Left cardiac atrium (tissue), 4 donors: Measurements from ENCODE around the gene ZNF165. TPM values are rescaled to one million over a fixed set of nuclear protein-coding genes. Genes with fewer than 3 reads are reported as not detected.
"Not testable (repeated sequence)": the region's sequence is repeated elsewhere in the genome, so short reads cannot be mapped to it uniquely, and the experiment has no call there.

Experiments used
- ATAC-seq, 2 donors: fragments of 200-7000 bp; cut with Tn5 transposase; one replicate each; pipeline ENCODE4 v1.9.1; 2020; ENCODE audit warnings: mild to moderate bottlenecking in 2 of 2, moderate library complexity in 2 of 2
- DNase-seq: peaks from one replicate; pipeline ENCODE4 v3.0.0-alpha.2; 2020
- intact Hi-C, 2 donors: fragments of 100-400 bp; cut with DNase I; formaldehyde crosslinking; loops; one replicate each; pipeline versions ENCODE4 v1.14.1 to v1.15.1; 2022 to 2023
- long read RNA-seq: library from polyadenylated mRNA; unstranded; transcript quantifications from one replicate; pipeline ENCODE4 v2.0.0, GENCODE V29; 2021
- total RNA-seq, 2 donors: library from RNA; stranded (reverse); fragmentation: NEBNext Ultra II Directional; extraction: Animal tissue kit (Norgen Biotek cat#: 25700); gene quantifications; one replicate each; pipeline ENCODE4 v1.2.1, GENCODE V29; 2021
- donor health status: DM: no; HTN: yes; CAD: no.
- donor health status: DM: no; HTN: yes; CAD: no; lungs with severe emphysema.
- donor health status: DM: yes; HTN: yes; CAD: no.
- donor health status: Dilated cardiomyopathy.

Gene ZNF165
- under 1 TPM; 0.24 to 0.44 TPM for total RNA-seq
- long read RNA-seq, partial matches to known transcripts: 0 of 1 reads
- long read RNA-seq, other reads (novel, unspliced or antisense): 1 of 1 reads

- intact Hi-C loops, DNase-seq: not testable (repeated sequence)
- peak in 1 of 2 donors; percentile 42 for ATAC-seq
Observed at GRCh38 chr6:28080381-28080630, at the start of gene ZNF165. ZNF165 (plus strand) TSS chr6:28080568; CDS start chr6:28085481, 4,913 bp downstream.

- ATAC-seq: no peak
- intact Hi-C loops: no loop called here
- no peak for DNase-seq
Observed at GRCh38 chr6:28053584-28053983, 26.8 kb upstream of the ZNF165 start.

- ATAC-seq: no peak
- DNase-seq: no peak
- intact Hi-C loops: no loop called here
Observed at GRCh38 chr6:28060405-28060804, 20.0 kb upstream of the ZNF165 start.

GRCh38 chr6:28064272-28064671, 16.1 kb upstream of the ZNF165 start:
- ATAC-seq (no peak), DNase-seq (no peak)
- intact Hi-C loops: no loop called here

GRCh38 chr6:28068067-28068466, 12.3 kb upstream of the ZNF165 start:
- DNase-seq: no peak
- no peak for ATAC-seq
- intact Hi-C loops: no loop called here

GRCh38 chr6:28070968-28071367, 9.4 kb upstream of the ZNF165 start:
- intact Hi-C loops, DNase-seq, ATAC-seq: not testable (repeated sequence)

GRCh38 chr6:28078050-28078449, 2.3 kb upstream of the ZNF165 start:
- no peak for ATAC-seq
- intact Hi-C loops: no loop called here
- DNase-seq: no peak

GRCh38 chr6:28078836-28079235, 1.5 kb upstream of the ZNF165 start:
- ATAC-seq (no peak), DNase-seq (no peak)
- intact Hi-C loops: no loop called here

- peak; percentile 94 for DNase-seq
- ATAC-seq: peak; percentile 99
- intact Hi-C loops: no loop called here
Observed at GRCh38 chr6:28080631-28081485, 490 bp downstream of the ZNF165 start.

- ATAC-seq (peak; percentile 2 to 4), DNase-seq (no peak)
- intact Hi-C loops: no loop called here
Observed at GRCh38 chr6:28081486-28081751, 1.1 kb downstream of the ZNF165 start.

- DNase-seq: no peak
- intact Hi-C loops: no loop called here
- ATAC-seq: no peak
Observed at GRCh38 chr6:28082939-28083338, 2.6 kb downstream of the ZNF165 start.

GRCh38 chr6:28089054-28089453, 8.7 kb downstream of the ZNF165 start:
- intact Hi-C loops: no loop called here
- DNase-seq (no peak), ATAC-seq (no peak)

GRCh38 chr6:28090917-28091586, 10.7 kb downstream of the ZNF165 start:
- intact Hi-C loops: no loop called here
- ATAC-seq: peak; percentile 80 to 89
- DNase-seq: peak; percentile 60

- ATAC-seq, DNase-seq, intact Hi-C loops: not testable (repeated sequence)
Observed at GRCh38 chr6:28102222-28102621, 21.9 kb downstream of the ZNF165 start.

GRCh38 chr6:28102699-28103098, 22.3 kb downstream of the ZNF165 start:
- intact Hi-C loops, DNase-seq, ATAC-seq: not testable (repeated sequence)

- intact Hi-C loops: no loop called here
- ATAC-seq (peak; percentile 99 to 100), DNase-seq (peak; percentile 83)
Observed at GRCh38 chr6:28104392-28105244, 24.2 kb downstream of the ZNF165 start.

GRCh38 chr6:28105245-28105639, 24.9 kb downstream of the ZNF165 start:
- DNase-seq (no peak), ATAC-seq (peak; percentile 22 to 25)
- intact Hi-C loops: no loop called here

GRCh38 chr6:28107506-28107905, 27.1 kb downstream of the ZNF165 start:
- DNase-seq: no peak
- intact Hi-C loops: no loop called here
- no peak for ATAC-seq

- DNase-seq: no peak
- intact Hi-C loops: no loop called here
- no peak for ATAC-seq
Observed at GRCh38 chr6:28111964-28112363, 31.6 kb downstream of the ZNF165 start.

GRCh38 chr6:28115799-28116198, 35.4 kb downstream of the ZNF165 start:
- intact Hi-C loops: no loop called here
- no peak for DNase-seq
- ATAC-seq: no peak
